ENCODE data around the gene PODXL2. TPM values are rescaled to one million over a fixed set of nuclear protein-coding genes. Genes with fewer than 3 reads are reported as not detected.

The PODXL2 gene
- total RNA-seq, 2 experiments from 2014 or later, result 4.0 to 4.2 TPM

DNA sequence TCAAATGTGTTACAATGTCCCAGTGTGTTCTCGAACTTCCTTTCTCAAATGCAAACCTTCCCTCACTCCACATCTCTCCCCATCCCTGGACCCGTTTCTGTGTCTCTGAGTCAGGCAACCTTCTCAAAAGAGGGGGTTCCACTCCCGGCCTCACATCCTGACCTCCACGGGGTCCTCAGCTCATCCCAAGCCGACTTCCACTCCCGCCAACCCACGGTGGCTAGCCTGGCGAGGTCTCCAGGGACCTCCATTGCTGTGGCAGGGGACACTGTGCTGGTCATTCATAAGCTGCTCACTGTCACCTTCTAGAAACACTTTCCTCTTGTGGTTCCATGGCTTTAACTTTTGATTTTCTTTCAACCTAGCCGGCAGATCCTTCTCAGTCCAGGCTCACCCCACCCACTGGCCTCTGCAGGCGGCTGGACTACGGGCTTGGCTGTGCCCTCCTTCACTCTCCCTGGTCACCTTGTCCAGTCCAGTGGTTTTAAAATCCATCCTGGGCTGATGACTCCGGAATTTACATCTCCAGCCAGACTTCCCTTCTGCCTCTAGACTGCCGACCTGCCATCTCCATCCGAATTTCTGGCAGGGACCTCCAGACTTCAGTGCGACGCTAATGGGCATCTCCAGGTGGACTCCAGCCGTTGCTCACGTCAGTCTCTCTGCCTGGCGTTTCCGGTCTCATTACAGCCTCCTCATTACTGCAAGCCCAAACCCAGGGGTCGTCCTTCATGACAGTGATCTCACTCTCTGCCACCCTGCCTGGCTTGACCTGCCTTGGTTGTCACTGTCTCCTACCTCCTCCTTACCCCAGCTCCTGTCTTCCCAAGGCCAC lies 63.7 kb downstream of the PODXL2 start:
- Histone ChIP-seq H3K27me3 (ENCODE audit: control insufficient read depth in 1 of 2, insufficient read depth in 2 of 2, low read length in 2 of 2) (no peaks in the 10 kb centered on the region), H3K4me3 (ENCODE audit: low read length) (no peak overlapping the region), H3K27ac (ENCODE audit: low read depth in 1 of 2, low read length in 2 of 2) (no peak overlapping the region), H3K36me3 (ENCODE audit: insufficient read depth, low read length) (no peaks in the 10 kb centered on the region), H3K4me1 (ENCODE audit: insufficient read depth, low read length) (peaks cover 12% of the 10 kb centered on the region), H3K9me3 (ENCODE audit: control insufficient read depth in 1 of 2, insufficient read depth in 1 of 2, low read length in 2 of 2) (no peaks in the 10 kb centered on the region)
- Mint-ChIP-seq H3K4me3 (no peak overlapping the region), H3K27me3 (no peaks in the 10 kb centered on the region), H3K9me3 (no peaks in the 10 kb centered on the region), H3K36me3 (ENCODE audit: low read depth) (no peaks in the 10 kb centered on the region), H3K4me1 (ENCODE audit: low read depth) (peaks cover 5% of the 10 kb centered on the region), H3K27ac (no peak overlapping the region)
- POLR2A ChIA-PET, result no interaction called here
- CTCF ChIA-PET, result no interaction called here
- TF ChIP-seq CTCF (IDR thresholded peaks at IDR 0.05), result no peak
- ATAC-seq (ENCODE audit: poor library complexity) (no peak), DNase-seq (no peak)
- intact Hi-C loops (cut with DNase I, micrococcal nuclease), result no loop called here

DNA sequence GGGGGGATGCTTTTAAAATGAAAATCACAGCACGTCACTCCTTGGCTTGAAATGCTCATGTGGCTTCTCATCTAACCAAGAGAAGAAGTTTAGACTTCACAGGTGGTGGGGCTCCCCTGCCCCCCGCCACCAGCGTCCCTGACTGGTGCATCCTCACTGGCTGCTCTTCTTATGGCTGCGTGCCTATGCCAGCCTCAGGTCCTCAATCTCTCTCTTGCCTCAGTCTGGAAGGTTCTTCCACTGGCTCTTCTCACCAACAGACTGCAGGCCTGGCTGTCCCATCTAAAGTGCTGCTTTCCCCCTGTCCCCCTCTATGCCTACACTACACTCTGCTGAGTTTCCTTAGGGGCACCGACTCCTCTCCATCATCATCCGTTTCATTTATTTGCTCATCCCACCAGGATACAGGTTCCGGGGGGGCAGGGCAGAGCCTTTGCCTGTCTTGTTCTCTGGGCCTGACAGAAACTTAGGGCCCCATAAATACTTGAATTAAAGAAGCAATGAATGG lies 64.4 kb downstream of the PODXL2 start:
- peaks cover 5% of the 10 kb centered on the region for H3K4me1 Mint-ChIP-seq (ENCODE audit: low read depth)
- no peak overlapping the region for H3K27ac Mint-ChIP-seq
- H3K4me1 ChIP-seq (ENCODE audit: insufficient read depth, low read length), result peaks cover 13% of the 10 kb centered on the region
- no peaks in the 10 kb centered on the region for H3K36me3 Mint-ChIP-seq (ENCODE audit: low read depth)
- H3K4me3 ChIP-seq (ENCODE audit: low read length), result no peak overlapping the region
- ATAC-seq (ENCODE audit: poor library complexity) (no peak), DNase-seq (no peak)
- intact Hi-C loops (cut with DNase I, micrococcal nuclease), result no loop called here
- H3K27me3 ChIP-seq (ENCODE audit: control insufficient read depth in 1 of 2, insufficient read depth in 2 of 2, low read length in 2 of 2), result no peaks in the 10 kb centered on the region
- ChIA-PET POLR2A (interaction anchor here (1.7 kb wide), 1 partner anchor 21 kb away, joined by 11 read pairs; the partner anchor contains the start of gene ABTB1), CTCF (interaction anchor here (1.0 to 1.4 kb wide), 3 partner anchors 22 to 118 kb away, joined by 3 to 6 read pairs (median 3); no protein-coding TSS in a partner anchor)
- no peaks in the 10 kb centered on the region for H3K27me3 Mint-ChIP-seq
- no peaks in the 10 kb centered on the region for H3K36me3 ChIP-seq (ENCODE audit: insufficient read depth, low read length)
- H3K4me3 Mint-ChIP-seq, result no peak overlapping the region
- H3K27ac ChIP-seq (ENCODE audit: low read depth in 1 of 2, low read length in 2 of 2), result no peak overlapping the region
- no peak for TF ChIP-seq CTCF (IDR thresholded peaks at IDR 0.05)
- H3K9me3 Mint-ChIP-seq, result no peaks in the 10 kb centered on the region
- H3K9me3 ChIP-seq (ENCODE audit: control insufficient read depth in 1 of 2, insufficient read depth in 1 of 2, low read length in 2 of 2), result no peaks in the 10 kb centered on the region

- Histone ChIP-seq H3K4me3 (ENCODE audit: low read length) (no peak overlapping the region), H3K36me3 (ENCODE audit: insufficient read depth, low read length) (no peaks in the 10 kb centered on the region), H3K27me3 (ENCODE audit: control insufficient read depth in 1 of 2, insufficient read depth in 2 of 2, low read length in 2 of 2) (no peaks in the 10 kb centered on the region), H3K9me3 (ENCODE audit: control insufficient read depth in 1 of 2, insufficient read depth in 1 of 2, low read length in 2 of 2) (no peaks in the 10 kb centered on the region), H3K4me1 (ENCODE audit: insufficient read depth, low read length) (peaks cover 13% of the 10 kb centered on the region), H3K27ac (ENCODE audit: low read depth in 1 of 2, low read length in 2 of 2) (no peak overlapping the region)
- no peak overlapping the region for H3K4me3 Mint-ChIP-seq
- ATAC-seq (ENCODE audit: poor library complexity), result peak; percentile 75
- ChIA-PET POLR2A (interaction anchor here (1.4 to 1.7 kb wide), 2 partner anchors 22 to 120 kb away, joined by 6 to 11 read pairs; partner anchors contain the start of gene ABTB1), CTCF (interaction anchor here (0.5 to 1.4 kb wide), 5 partner anchors 23 to 1771 kb away, joined by 3 to 6 read pairs (median 4); partner anchors contain the start of gene TPRA1)
- peak; percentile 47 for TF ChIP-seq CTCF (IDR thresholded peaks at IDR 0.05)
- no peaks in the 10 kb centered on the region for H3K9me3 Mint-ChIP-seq
- peaks cover 5% of the 10 kb centered on the region for H3K4me1 Mint-ChIP-seq (ENCODE audit: low read depth)
- intact Hi-C loops (cut with DNase I, micrococcal nuclease), result loop anchor here (1.0 kb wide), 2 partner anchors 42 to 119 kb away; no protein-coding TSS in a partner anchor
- no peaks in the 10 kb centered on the region for H3K36me3 Mint-ChIP-seq (ENCODE audit: low read depth)
- no peaks in the 10 kb centered on the region for H3K27me3 Mint-ChIP-seq
- H3K27ac Mint-ChIP-seq, result no peak overlapping the region
- peak in 12 of 14 experiments; percentile 33 to 73 (median 49) for DNase-seq
Observed at GRCh38 chr3:127694467-127695215, 65.7 kb downstream of the PODXL2 start.

Measured in CD4-positive, alpha-beta T cell (primary cell).